ENCODE data around the gene SUMO3. TPM values are rescaled to one million over a fixed set of nuclear protein-coding genes. Genes with fewer than 3 reads are reported as not detected.

The SUMO3 gene
- total and polyA plus RNA-seq, 10 of the 15 experiments (the other 5 are each of a cell fraction or from before 2014, with no cell fraction given): 14.3 to 164 (median 89.9) TPM

GRCh38 chr21:44828362-44829056 lies 10.6 kb upstream of the SUMO3 start:
- DNase-seq (ENCODE audit: low read depth, low spot score): no peak
- Histone ChIP-seq H2AFZ (ENCODE audit: control insufficient read depth, low read depth, low read length) (no peak overlapping the region), H3K4me3 (no peak overlapping the region), H3K27ac (ENCODE audit: control insufficient read depth, insufficient read depth) (no peak overlapping the region), H3K4me2 (ENCODE audit: control insufficient read depth, insufficient read depth) (no peak overlapping the region), H3K79me2 (ENCODE audit: control insufficient read depth, insufficient read depth, low read length) (no peaks in the 10 kb centered on the region), H3K27me3 (replicated peaks in 1 of 2; ENCODE audit: control insufficient read depth in 2 of 2, insufficient read depth in 2 of 2, low read length in 1 of 2) (no peaks in the 10 kb centered on the region), H3K9me3 (replicated peaks; ENCODE audit: control insufficient read depth, insufficient read depth, low read length) (peaks cover 8% of the 10 kb centered on the region), H3K4me1 (ENCODE audit: control insufficient read depth, insufficient read depth, low read length) (no peaks in the 10 kb centered on the region), H3K9ac (ENCODE audit: control insufficient read depth, insufficient read depth, low read length) (no peak overlapping the region), H3K36me3 (ENCODE audit: control insufficient read depth in 2 of 2, insufficient read depth in 2 of 2, low read length in 1 of 2) (no peaks in the 10 kb centered on the region), H4K20me1 (ENCODE audit: control insufficient read depth, insufficient read depth) (no peaks in the 10 kb centered on the region)
- FAIRE-seq: no peak
- ChIA-PET RAD21 (ENCODE audit: unreplicated experiment) (no interaction called here), CTCF (interaction anchor here (0.7 to 1.6 kb wide), 2 partner anchors 27 to 533 kb away, joined by 3 to 6 read pairs; partner anchors contain the start of gene UBE2G2), SMC1A (ENCODE audit: uncharacterized antibody, unreplicated experiment) (no interaction called here), POLR2A (no interaction called here)
- in situ Hi-C loops (cut with MboI) (no loop called here), intact Hi-C loops (cut with micrococcal nuclease; ENCODE audit: unreplicated experiment) (no loop called here)
- no peak for ATAC-seq
- TF ChIP-seq MTA3 (IDR thresholded peaks at IDR 0.05; ENCODE audit: borderline replicate concordance, low read length): no peak
- TF ChIP-seq CBX5 (IDR thresholded peaks at IDR 0.05; ENCODE audit: low read depth): 0 out of 2 replicates have a peak, but pooled peaks have one; percentile 33
- no TSS peak for BruUV-seq (replicated peaks)
- 5% methylated on average over 4 of the region's 4 CpGs for WGBS (ENCODE audit: insufficient coverage, insufficient replicate concordance, low lambda C conversion rate, missing lambda C conversion rate)

- CTCF ChIA-PET: interaction anchor here (1.6 kb wide), 1 partner anchor 23 kb away, joined by 5 read pairs; no protein-coding TSS in a partner anchor
- ATAC-seq: no peak
Measured at GRCh38 chr21:44823179-44823660, 5.4 kb upstream of the SUMO3 start.

More at GRCh38 chr21:44823179-44823660, 5.4 kb upstream of the SUMO3 start:
- FAIRE-seq: no peak
- POLR2A ChIA-PET: no interaction called here
- Histone ChIP-seq H2AFZ (ENCODE audit: control insufficient read depth, low read depth, low read length) (no peak overlapping the region), H3K4me3 (no peak overlapping the region), H3K36me3 (ENCODE audit: control insufficient read depth in 2 of 2, insufficient read depth in 2 of 2, low read length in 1 of 2) (no peaks in the 10 kb centered on the region), H3K4me2 (ENCODE audit: control insufficient read depth, insufficient read depth) (no peak overlapping the region), H3K9me3 (replicated peaks; ENCODE audit: control insufficient read depth, insufficient read depth, low read length) (peaks cover 10% of the 10 kb centered on the region), H3K27me3 (replicated peaks in 1 of 2; ENCODE audit: control insufficient read depth in 2 of 2, insufficient read depth in 2 of 2, low read length in 1 of 2) (no peaks in the 10 kb centered on the region), H3K27ac (ENCODE audit: control insufficient read depth, insufficient read depth) (no peak overlapping the region), H3K79me2 (ENCODE audit: control insufficient read depth, insufficient read depth, low read length) (no peaks in the 10 kb centered on the region), H4K20me1 (ENCODE audit: control insufficient read depth, insufficient read depth) (no peaks in the 10 kb centered on the region), H3K4me1 (ENCODE audit: control insufficient read depth, insufficient read depth, low read length) (no peaks in the 10 kb centered on the region), H3K9ac (ENCODE audit: control insufficient read depth, insufficient read depth, low read length) (no peak overlapping the region)
- in situ Hi-C loops (cut with MboI) (no loop called here), intact Hi-C loops (cut with micrococcal nuclease; ENCODE audit: unreplicated experiment) (no loop called here)
- no peak for DNase-seq (ENCODE audit: low read depth, low spot score)
- BruUV-seq (replicated peaks): no TSS peak
- RAD21 ChIA-PET (ENCODE audit: unreplicated experiment): interaction anchor here (0.6 to 0.7 kb wide), 2 partner anchors 34 to 50 kb away, joined by 3 to 4 read pairs; partner anchors contain the start of gene PTTG1IP
- SMC1A ChIA-PET (ENCODE audit: uncharacterized antibody, unreplicated experiment): no interaction called here
- WGBS (ENCODE audit: insufficient coverage, insufficient replicate concordance, low lambda C conversion rate, missing lambda C conversion rate): 94% methylated on average over 1 of the region's 1 CpG
- TF ChIP-seq IRF4 (IDR thresholded peaks at IDR 0.05; ENCODE audit: low read depth, low read length): no peak
- TF ChIP-seq MTA2 (IDR thresholded peaks at IDR 0.05; ENCODE audit: low read depth): no peak
- TF ChIP-seq USF2 (IDR thresholded peaks at IDR 0.05; ENCODE audit: borderline replicate concordance, low read depth, low read length): no peak
- TF ChIP-seq POLR2A (IDR thresholded peaks at IDR 0.05; ENCODE audit: low read depth, low read length): no peak
- TF ChIP-seq RELA (IDR thresholded peaks at IDR 0.05; ENCODE audit: borderline replicate concordance, partially characterized antibody): no peak
- TF ChIP-seq HDAC2 (IDR thresholded peaks at IDR 0.05): no peak
- no peak for TF ChIP-seq SP1 (IDR thresholded peaks at IDR 0.05; ENCODE audit: low read depth, low read length)
- no peak for TF ChIP-seq PAX5 (IDR thresholded peaks at IDR 0.05; ENCODE audit: borderline replicate concordance, low read depth, low read length)
